GM23338 (cell line): ENCODE results near the gene PNPLA8. TPM values are rescaled to one million over a fixed set of nuclear protein-coding genes. Genes with fewer than 3 reads are reported as not detected.

Experiments used
- ATAC-seq: fragments of 200-7000 bp; cut with Tn5 transposase; 3 replicates; pipeline ENCODE4 v1.9.1; 2020
- DNase-seq: peaks from one replicate; pipeline ENCODE4 v3.0.0-alpha.2; 2015; ENCODE audit warnings: low spot score
- H2AFZ ChIP-seq: fragments of 200-600 bp; sonication (generic); 2 replicates; pipeline ENCODE4 v1.8.0; 2016; ENCODE audit warnings: antibody characterized with exemption, mild to moderate bottlenecking, moderate library complexity
- H3F3A ChIP-seq: fragments of 200-600 bp; sonication (generic); replicated peaks from 2 replicates; pipeline ENCODE4 v1.8.0; 2017; ENCODE audit warnings: antibody characterized with exemption, mixed run types, low read depth
- H3K27ac ChIP-seq: fragments of 200-600 bp; sonication (generic); 2 replicates; pipeline ENCODE4 v1.6.1; 2016; ENCODE audit warnings: low read depth
- H3K27me3 ChIP-seq: fragments of 200-600 bp; sonication (generic); 2 replicates; pipeline ENCODE4 v1.8.0; 2016; ENCODE audit warnings: mild to moderate bottlenecking, mixed run types, moderate library complexity; ENCODE audit not compliant: insufficient read depth
- H3K36me3 ChIP-seq: fragments of 200-600 bp; sonication (generic); 2 replicates; pipeline ENCODE4 v1.8.0; 2016; ENCODE audit warnings: mild to moderate bottlenecking; ENCODE audit not compliant: insufficient read depth
- H3K4me1 ChIP-seq: fragments of 200-600 bp; sonication (generic); 2 replicates; pipeline ENCODE4 v1.8.0; 2016; ENCODE audit warnings: mild to moderate bottlenecking, moderate library complexity; ENCODE audit not compliant: insufficient read depth
- H3K4me2 ChIP-seq: fragments of 200-600 bp; sonication (generic); 2 replicates; pipeline ENCODE4 v1.7.1; 2017; ENCODE audit warnings: mixed run types
- H3K4me3 ChIP-seq: fragments of 200-600 bp; sonication (generic); 2 replicates; pipeline ENCODE4 v1.6.1; 2016; ENCODE audit warnings: mixed run types
- H3K79me2 ChIP-seq: fragments of 200-600 bp; sonication (generic); replicated peaks from 2 replicates; pipeline ENCODE4 v1.8.0; 2017; ENCODE audit warnings: mild to moderate bottlenecking; ENCODE audit not compliant: insufficient read depth
- H3K9me2 ChIP-seq: fragments of 200-600 bp; sonication (generic); 2 replicates; pipeline ENCODE4 v1.8.0; 2017; ENCODE audit not compliant: insufficient read depth
- H4K20me1 ChIP-seq: fragments of 200-600 bp; sonication (generic); replicated peaks from 2 replicates; pipeline ENCODE4 v1.8.0; 2017; ENCODE audit warnings: mild to moderate bottlenecking; ENCODE audit not compliant: insufficient read depth
- H3K27ac Mint-ChIP-seq: 2 replicates; pipeline ENCODE4 v1.8.0; 2020; ENCODE audit warnings: inconsistent platforms, mild to moderate bottlenecking, moderate library complexity, mixed read lengths
- H3K27me3 Mint-ChIP-seq: 3 replicates; pipeline ENCODE4 v1.8.0; 2022; ENCODE audit warnings: low read depth, mild to moderate bottlenecking, moderate library complexity, mixed read lengths, inconsistent platforms; ENCODE audit not compliant: insufficient read depth, poor library complexity
- H3K36me3 Mint-ChIP-seq: 3 replicates; pipeline ENCODE4 v1.8.0; 2021; ENCODE audit warnings: low read depth, mild to moderate bottlenecking, inconsistent platforms, moderate library complexity, mixed read lengths
- H3K4me1 Mint-ChIP-seq: 3 replicates; pipeline ENCODE4 v1.8.0; 2020; ENCODE audit warnings: mild to moderate bottlenecking, inconsistent platforms, mixed read lengths
- H3K4me3 Mint-ChIP-seq: 3 replicates; pipeline ENCODE4 v1.8.0; 2021; ENCODE audit warnings: moderate library complexity, mild to moderate bottlenecking, inconsistent platforms, mixed read lengths
- H3K9me3 Mint-ChIP-seq: 3 replicates; pipeline ENCODE4 v1.8.0; 2020; ENCODE audit warnings: moderate library complexity, mild to moderate bottlenecking, inconsistent platforms, mixed read lengths
- CREB1 ChIP-seq: fragments of 250-450 bp; sonication (Bioruptor Pico); IDR thresholded peaks from 2 replicates; pipeline ENCODE4 v1.5.0; 2020; ENCODE audit warnings: low read depth, mild to moderate bottlenecking, moderate library complexity
- ETS1 ChIP-seq: IDR thresholded peaks from 2 replicates; pipeline ENCODE4 v1.6.1; 2016; ENCODE audit warnings: antibody characterized with exemption
- EZH2 ChIP-seq: fragments of 200-600 bp; sonication (generic); IDR thresholded peaks from one replicate; pipeline ENCODE4 v1.8.0; 2017; ENCODE audit warnings: antibody characterized with exemption, mild to moderate bottlenecking, low read depth; ENCODE audit not compliant: unreplicated experiment
- EZH2phosphoT487 ChIP-seq: fragments of 200-600 bp; sonication (generic); IDR thresholded peaks from one replicate; pipeline ENCODE4 v1.8.1; 2018; ENCODE audit warnings: antibody characterized with exemption; ENCODE audit not compliant: unreplicated experiment
- JUNB ChIP-seq: IDR thresholded peaks from one replicate; pipeline ENCODE4 v1.6.1; 2016; ENCODE audit warnings: antibody characterized with exemption; ENCODE audit not compliant: unreplicated experiment
- NANOG ChIP-seq: IDR thresholded peaks from 2 replicates; pipeline ENCODE4 v1.6.1; 2016; ENCODE audit warnings: antibody characterized with exemption, borderline replicate concordance
- POLR2AphosphoS5 ChIP-seq: IDR thresholded peaks from 2 replicates; pipeline ENCODE4 v1.6.1; 2016; ENCODE audit warnings: antibody characterized with exemption, low read depth
- STAT1 ChIP-seq: IDR thresholded peaks from one replicate; pipeline ENCODE4 v1.6.1; 2016; ENCODE audit warnings: antibody characterized with exemption; ENCODE audit not compliant: unreplicated experiment
- ZNF114 ChIP-seq: fragments of 250-450 bp; sonication (Bioruptor Pico); IDR thresholded peaks from 2 replicates; pipeline ENCODE4 v1.5.0; 2020; ENCODE audit warnings: mild to moderate bottlenecking, moderate library complexity
- ZNF331 ChIP-seq: fragments of 250-450 bp; sonication (Bioruptor Pico); IDR thresholded peaks from 2 replicates; pipeline ENCODE4 v1.5.0; 2020; ENCODE audit warnings: low read depth, mild to moderate bottlenecking, moderate library complexity
- polyA plus RNA-seq: library from polyadenylated mRNA; unstranded; fragments of >200 nt; fragmentation: Nextera tagmentation; extraction: Ambion mirVana; gene quantifications from 2 replicates; pipeline ENCODE4 v1.2.1, GENCODE V29; 2016
- total RNA-seq: library from RNA; depleted of rRNA; stranded (reverse); fragments of >200 nt; shearing (Covaris generic); gene quantifications from 2 replicates; pipeline ENCODE4 v1.2.3, GENCODE V29; 2014
- TF ChIP-seq, protein P1 (sequence below): IDR thresholded peaks from one replicate; pipeline ENCODE4 v1.6.1; 2018; ENCODE audit warnings: antibody characterized with exemption; ENCODE audit not compliant: unreplicated experiment
- TF ChIP-seq, protein P2 (sequence below), 2 experiments: fragments of 200-600 bp in 1 of 2; sonication (generic) in 1 of 2; conservative IDR thresholded peaks; 2 replicates each; pipeline versions ENCODE4 v1.5.1 to v1.6.1; 2016 to 2017; ENCODE audit warnings: antibody characterized with exemption in 2 of 2, low read depth in 2 of 2, mild to moderate bottlenecking in 2 of 2, moderate library complexity in 1 of 2

The PNPLA8 gene
- total and polyA plus RNA-seq, 2 experiments from 2014 or later, result 12.5 to 13.6 TPM

- ATAC-seq (no peak), DNase-seq (no peak)
- Mint-ChIP-seq H3K9me3 (no peaks in the 10 kb centered on the region; the same call in 2 of the 3 replicates), H3K27ac (no peak overlapping the region), H3K36me3 (peaks cover 19% of the 10 kb centered on the region), H3K4me1 (peaks cover 6% of the 10 kb centered on the region), H3K4me3 (no peak overlapping the region), H3K27me3 (peaks cover 2% of the 10 kb centered on the region)
- Histone ChIP-seq H3K36me3 (no peaks in the 10 kb centered on the region; the same call in 1 of the 2 replicates), H3K9me2 (no peaks in the 10 kb centered on the region), H3K4me2 (no peak overlapping the region), H3K4me1 (no peaks in the 10 kb centered on the region), H3K27ac (no peak overlapping the region), H3F3A (no peaks in the 10 kb centered on the region), H3K79me2 (peaks cover 34% of the 10 kb centered on the region), H2AFZ (no peak overlapping the region), H3K27me3 (no peaks in the 10 kb centered on the region), H3K4me3 (no peak overlapping the region), H4K20me1 (0 out of 2 replicates have a peak, but pooled peaks cover 3% of the 10 kb centered on the region)
- TF ChIP-seq STAT1, result no peak
- TF ChIP-seq, protein P1, sequence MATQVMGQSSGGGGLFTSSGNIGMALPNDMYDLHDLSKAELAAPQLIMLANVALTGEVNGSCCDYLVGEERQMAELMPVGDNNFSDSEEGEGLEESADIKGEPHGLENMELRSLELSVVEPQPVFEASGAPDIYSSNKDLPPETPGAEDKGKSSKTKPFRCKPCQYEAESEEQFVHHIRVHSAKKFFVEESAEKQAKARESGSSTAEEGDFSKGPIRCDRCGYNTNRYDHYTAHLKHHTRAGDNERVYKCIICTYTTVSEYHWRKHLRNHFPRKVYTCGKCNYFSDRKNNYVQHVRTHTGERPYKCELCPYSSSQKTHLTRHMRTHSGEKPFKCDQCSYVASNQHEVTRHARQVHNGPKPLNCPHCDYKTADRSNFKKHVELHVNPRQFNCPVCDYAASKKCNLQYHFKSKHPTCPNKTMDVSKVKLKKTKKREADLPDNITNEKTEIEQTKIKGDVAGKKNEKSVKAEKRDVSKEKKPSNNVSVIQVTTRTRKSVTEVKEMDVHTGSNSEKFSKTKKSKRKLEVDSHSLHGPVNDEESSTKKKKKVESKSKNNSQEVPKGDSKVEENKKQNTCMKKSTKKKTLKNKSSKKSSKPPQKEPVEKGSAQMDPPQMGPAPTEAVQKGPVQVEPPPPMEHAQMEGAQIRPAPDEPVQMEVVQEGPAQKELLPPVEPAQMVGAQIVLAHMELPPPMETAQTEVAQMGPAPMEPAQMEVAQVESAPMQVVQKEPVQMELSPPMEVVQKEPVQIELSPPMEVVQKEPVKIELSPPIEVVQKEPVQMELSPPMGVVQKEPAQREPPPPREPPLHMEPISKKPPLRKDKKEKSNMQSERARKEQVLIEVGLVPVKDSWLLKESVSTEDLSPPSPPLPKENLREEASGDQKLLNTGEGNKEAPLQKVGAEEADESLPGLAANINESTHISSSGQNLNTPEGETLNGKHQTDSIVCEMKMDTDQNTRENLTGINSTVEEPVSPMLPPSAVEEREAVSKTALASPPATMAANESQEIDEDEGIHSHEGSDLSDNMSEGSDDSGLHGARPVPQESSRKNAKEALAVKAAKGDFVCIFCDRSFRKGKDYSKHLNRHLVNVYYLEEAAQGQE, result no peak
- no peak for TF ChIP-seq NANOG
- TF ChIP-seq EZH2, result no peak
- TF ChIP-seq, protein P2, sequence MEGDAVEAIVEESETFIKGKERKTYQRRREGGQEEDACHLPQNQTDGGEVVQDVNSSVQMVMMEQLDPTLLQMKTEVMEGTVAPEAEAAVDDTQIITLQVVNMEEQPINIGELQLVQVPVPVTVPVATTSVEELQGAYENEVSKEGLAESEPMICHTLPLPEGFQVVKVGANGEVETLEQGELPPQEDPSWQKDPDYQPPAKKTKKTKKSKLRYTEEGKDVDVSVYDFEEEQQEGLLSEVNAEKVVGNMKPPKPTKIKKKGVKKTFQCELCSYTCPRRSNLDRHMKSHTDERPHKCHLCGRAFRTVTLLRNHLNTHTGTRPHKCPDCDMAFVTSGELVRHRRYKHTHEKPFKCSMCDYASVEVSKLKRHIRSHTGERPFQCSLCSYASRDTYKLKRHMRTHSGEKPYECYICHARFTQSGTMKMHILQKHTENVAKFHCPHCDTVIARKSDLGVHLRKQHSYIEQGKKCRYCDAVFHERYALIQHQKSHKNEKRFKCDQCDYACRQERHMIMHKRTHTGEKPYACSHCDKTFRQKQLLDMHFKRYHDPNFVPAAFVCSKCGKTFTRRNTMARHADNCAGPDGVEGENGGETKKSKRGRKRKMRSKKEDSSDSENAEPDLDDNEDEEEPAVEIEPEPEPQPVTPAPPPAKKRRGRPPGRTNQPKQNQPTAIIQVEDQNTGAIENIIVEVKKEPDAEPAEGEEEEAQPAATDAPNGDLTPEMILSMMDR (conservative IDR thresholded peaks at IDR 0.05; ENCODE audit: low read depth in 2 of 2), result no peak
- TF ChIP-seq JUNB, result no peak
- no peak for TF ChIP-seq POLR2AphosphoS5
- no peak for TF ChIP-seq ZNF114 (CRISPR knock-in tag)
- no peak for TF ChIP-seq CREB1
- TF ChIP-seq ZNF331, result no peak
- no peak for TF ChIP-seq EZH2phosphoT487
- TF ChIP-seq ETS1, result no peak
Observed at GRCh38 chr7:108515630-108516029, 10.3 kb downstream of the PNPLA8 start.
